HG03342 (cell line): ENCODE data around the gene PES1.
A peak's percentile ranks its signal among the peaks of the same experiment; 100 is the strongest.
"Not testable (repeated sequence)": the region's sequence is repeated elsewhere in the genome, so short reads cannot be mapped to it uniquely, and the experiment has no call there.

Experiments
- ATAC-seq: cut with Tn5 transposase; IDR thresholded peaks from one replicate; pipeline ENCODE4 v1.9.1; 2021; ENCODE audit warnings: mild to moderate bottlenecking, moderate library complexity; ENCODE audit not compliant: unreplicated experiment

Gene PES1

DNA sequence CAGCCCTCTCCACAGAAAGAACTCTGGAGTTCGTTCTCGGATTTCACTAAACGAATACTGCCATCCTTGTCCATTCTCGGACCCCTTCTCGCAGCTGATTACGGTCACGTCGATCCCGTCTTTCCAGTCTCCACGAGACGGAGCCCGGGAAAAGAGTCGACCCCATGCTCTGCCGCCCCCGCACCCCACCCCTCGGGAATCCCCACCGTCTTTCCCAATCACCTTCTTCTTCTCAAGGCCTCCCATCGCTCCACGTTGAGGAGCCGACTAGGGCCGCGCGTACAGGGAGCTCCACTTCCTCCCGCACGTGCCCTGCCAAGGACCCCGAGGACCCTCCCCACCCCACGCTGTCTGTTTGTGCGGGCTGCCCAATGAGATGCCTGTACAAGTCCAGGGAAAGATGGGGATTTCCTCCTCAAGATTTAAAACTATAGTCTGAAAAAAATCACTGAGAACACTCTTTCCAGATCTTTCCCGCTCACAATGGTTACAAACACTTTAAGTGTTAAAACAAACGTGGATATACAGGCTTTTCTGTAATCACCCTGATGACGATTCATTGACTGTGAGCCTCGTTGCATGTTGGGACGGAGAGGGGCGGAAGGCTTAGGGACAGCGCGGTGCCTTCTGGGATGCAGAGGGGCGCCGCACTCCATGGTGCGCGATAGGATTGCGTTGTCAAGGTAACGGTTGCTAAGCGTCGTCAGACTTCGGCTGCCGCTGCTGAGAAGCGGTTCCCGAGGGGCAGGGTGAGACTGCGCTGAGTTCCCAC lies at the start of gene PES1:
PES1 (minus strand) TSS at position 323 of the 772 bp plus-strand sequence; CDS start at position 246, 77 bp downstream.
- peak; percentile 94 for ATAC-seq

DNA sequence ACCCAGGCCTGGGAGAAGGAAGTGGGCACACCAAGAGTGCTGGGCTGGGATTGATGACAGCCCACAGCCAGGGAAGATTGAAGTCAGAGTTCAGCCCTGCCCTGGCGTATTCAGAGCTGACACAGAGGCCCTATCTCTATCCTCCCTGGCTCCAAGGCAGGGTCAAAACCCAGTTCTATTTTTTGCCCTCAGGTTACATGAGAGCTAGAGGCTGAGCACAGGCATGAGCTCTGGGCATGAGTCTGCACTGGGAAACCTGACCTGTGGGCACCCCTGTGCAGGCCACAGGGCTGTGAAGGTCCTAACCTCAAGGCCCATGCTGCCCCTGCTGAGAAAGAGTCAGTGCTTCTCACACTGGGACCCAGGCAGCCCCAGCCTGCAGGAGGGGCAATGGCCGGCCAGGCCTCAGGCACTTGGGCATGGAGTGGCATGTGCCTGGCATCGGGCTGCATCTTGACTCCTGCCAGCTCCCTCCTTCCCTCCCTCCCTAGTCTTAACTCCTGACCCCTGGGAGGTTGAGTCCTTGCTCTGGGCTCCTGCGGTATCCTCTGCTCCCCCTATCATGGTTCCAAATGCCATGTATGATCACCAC lies 49.2 kb upstream of the PES1 start:
- ATAC-seq, result no peak

DNA sequence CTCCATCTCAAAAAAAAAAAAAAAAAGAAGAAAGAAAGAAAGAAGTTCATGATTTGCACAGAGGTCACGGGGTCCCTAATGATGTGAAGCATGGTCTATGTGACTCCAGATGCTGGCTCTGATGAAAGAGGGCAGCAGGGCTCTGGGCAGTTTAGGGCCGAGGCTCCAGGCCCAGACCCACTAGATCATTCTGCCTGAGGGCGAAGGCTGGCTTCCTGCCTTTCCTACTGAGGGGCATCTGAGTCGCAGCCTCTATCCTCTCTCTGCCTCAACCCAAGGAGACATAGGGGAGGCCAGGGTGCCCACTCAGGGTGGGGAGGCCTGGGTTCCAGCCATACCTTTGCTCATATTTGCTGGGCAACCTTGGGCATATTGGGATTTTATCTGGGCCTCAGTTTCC lies 48.7 kb upstream of the PES1 start:
- no peak for ATAC-seq

DNA sequence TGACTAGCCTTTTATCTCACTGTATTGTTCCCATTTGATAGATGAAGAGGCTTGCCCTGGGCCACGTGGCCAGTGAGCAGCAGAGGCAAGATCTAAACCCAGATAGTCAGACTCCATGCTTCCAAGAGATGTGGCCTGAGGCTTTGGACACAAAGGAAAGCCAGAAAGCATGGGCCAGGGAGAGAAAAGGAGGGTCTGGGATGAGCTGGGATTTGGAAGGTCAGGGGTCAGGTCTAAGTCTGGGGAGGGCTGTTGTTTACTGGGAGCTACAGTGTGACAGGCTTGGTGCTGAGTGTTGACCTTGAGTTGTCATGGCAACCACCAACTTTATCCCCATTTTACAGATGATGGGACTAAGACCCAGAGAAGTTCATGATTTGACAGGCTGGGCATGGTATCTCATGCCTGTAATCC lies 46.0 kb upstream of the PES1 start:
- no peak for ATAC-seq

DNA sequence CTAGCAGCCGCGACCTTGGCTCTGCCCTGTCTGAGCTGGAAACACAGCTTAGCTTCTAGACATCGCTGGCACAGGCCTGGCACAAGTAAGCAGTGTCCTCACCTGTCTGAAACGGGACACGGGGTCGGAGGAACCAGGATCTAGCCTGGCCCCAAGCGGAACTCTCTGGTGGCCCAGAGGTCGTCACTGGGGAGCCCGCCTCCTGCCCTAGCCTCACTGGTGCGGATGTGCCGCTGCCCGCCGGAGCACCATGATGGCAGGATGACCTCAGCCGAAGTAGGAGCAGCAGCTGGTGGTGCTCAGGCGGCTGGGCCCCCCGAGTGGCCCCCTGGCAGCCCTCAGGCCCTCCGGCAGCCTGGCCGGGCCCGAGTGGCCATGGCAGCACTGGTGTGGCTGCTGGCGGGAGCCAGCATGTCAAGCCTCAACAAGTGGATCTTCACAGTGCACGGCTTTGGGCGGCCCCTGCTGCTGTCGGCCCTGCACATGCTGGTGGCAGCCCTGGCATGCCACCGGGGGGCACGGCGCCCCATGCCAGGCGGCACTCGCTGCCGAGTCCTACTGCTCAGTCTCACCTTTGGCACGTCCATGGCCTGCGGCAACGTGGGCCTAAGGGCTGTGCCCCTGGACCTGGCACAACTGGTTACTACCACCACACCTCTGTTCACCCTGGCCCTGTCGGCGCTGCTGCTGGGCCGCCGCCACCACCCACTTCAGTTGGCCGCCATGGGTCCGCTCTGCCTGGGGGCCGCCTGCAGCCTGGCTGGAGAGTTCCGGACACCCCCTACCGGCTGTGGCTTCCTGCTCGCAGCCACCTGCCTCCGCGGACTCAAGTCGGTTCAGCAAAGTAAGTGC lies 44.7 kb upstream of the PES1 start:
- no peak for ATAC-seq

DNA sequence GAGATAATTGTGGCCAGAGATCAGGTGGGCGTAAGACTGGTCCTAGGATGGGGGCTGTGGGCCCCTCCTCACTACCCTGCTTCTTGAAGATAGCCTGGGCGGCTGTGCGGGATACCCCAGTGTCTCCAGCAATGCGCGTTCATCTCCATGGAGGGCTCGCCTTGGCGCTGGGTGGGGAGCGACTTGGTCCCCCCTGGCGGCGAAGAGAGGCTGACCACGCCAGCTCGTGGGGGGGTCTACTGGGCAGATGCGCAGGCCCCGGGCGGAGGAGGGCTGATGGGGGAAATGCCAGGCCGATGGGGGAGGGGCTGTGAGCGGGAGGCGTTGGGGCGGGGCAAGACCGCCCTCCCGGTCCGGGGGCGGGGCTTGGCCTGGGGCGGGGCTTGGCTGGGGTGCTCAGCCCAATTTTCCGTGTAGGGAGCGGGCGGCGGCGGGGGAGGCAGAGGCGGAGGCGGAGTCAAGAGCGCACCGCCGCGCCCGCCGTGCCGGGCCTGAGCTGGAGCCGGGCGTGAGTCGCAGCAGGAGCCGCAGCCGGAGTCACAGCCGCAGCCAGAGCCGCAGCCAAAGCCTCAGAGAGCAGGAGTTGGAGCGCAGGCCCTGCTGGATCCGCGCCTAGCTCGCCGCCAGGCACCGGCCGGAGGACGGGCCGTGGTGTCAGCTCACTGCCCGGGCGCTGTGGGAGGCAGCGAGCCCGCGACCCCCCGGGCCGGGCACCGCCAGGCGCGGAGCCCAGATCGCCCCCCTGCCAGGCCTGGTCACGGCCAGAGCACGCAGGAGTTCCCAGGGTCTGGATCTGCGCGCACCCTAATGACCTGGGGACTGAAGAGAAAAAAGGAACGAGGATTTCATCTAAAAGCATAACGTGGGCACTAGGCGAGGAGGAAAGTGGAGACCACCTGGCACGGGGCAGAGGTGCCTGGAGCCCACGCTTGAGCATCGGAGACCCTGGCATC lies 43.8 kb upstream of the PES1 start, which contains the start of gene SLC35E4:
SLC35E4 (plus strand) TSS at position 509 of the 953 bp plus-strand sequence. CDS start 670 bp downstream, outside the sequence.
- peak; percentile 66 for ATAC-seq

DNA sequence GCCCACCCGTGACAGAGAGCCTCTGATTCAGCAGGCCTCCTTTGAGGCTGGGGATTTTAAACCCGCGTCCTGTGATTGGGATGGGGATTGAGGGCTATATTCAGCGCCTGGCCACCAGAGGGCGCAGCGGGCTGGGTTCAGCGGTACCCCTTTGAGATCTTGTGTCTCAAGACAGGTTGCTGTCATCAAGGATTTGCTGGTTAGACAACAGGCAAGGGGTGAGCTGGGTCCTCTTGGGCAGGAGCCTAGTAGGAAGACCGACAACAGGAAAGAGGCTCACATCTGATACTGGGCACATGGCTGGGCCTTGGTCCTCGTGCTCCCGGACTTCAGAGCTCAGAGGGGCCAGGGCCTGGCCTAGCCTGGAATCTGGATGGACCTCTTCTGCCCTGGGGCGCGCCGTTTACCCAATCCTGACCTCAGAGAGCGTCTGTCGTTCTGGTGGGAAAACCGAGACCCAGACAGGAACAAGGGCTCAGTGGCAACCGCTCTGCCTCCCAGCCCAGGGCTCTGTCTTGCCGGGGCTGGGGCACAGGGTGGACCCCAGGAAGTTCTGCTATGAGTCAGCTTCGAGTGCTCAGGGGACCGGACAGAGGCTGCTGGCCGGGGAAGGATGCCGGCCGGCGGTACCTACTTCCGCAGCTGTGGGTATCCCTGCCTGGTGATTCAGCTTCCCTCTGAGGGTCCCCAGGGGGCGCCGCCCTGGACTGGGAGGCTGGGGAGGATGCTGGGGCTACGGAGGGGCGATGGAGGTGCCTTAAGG lies 42.9 kb upstream of the PES1 start:
- peak; percentile 43 for ATAC-seq

DNA sequence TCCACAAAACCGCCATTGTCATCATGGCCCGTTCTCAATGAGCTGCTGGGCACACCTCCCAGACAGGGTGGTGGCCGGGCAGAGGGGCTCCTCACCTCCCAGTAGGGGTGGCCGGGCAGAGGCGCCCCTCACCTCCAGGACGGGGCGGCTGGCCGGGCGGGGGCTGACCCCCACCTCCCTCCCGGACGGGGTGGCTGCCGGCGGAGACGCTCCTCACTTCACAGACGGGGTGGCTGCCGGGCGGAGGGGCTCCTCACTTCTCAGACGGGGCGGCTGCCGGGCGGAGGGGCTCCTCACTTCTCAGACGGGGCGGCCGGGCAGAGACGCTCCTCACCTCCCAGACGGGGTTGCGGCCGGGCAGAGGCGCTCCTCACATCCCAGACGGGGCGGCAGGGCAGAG lies 39.8 kb upstream of the PES1 start:
- ATAC-seq, result not testable (repeated sequence)

DNA sequence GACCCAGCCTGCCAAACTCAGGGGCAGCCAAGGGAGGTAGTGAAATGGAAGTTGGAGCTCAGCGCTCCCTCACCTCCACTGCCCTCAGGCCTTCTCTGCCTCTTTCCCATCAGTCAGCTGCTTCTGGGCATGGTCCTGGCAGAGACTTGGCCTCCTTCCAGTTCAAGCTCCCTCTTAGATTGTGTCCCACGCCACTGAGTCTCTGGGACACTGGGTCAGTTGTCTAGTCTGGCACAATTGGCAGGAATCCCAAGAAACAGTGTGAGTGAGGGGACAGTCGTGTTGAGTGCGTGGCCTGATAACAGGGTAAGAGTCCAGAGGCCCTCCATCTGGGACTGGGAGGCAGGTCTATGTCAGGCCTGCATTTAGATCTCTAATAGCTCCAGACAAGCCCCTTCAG lies 36.8 kb upstream of the PES1 start:
- ATAC-seq, result no peak

DNA sequence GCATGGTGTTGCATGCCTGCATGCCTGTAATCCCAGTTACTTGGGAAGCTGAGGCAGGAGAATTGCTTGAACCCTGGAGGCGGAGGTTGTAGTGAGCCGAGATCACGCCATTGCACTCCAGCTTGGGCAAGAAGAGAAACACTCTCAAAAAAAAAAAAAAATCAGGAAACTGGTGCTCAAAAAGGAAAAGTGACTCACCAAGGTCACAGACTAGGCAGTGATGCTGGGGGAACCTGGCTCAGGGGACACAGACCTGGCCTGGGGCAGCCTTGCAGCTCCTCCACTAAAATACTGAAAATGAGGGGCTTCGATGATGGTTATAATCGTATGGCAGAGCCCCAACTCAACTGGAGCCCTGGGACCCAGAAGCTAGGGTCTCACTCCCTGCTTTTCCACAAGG lies 35.8 kb upstream of the PES1 start:
- ATAC-seq, result no peak

DNA sequence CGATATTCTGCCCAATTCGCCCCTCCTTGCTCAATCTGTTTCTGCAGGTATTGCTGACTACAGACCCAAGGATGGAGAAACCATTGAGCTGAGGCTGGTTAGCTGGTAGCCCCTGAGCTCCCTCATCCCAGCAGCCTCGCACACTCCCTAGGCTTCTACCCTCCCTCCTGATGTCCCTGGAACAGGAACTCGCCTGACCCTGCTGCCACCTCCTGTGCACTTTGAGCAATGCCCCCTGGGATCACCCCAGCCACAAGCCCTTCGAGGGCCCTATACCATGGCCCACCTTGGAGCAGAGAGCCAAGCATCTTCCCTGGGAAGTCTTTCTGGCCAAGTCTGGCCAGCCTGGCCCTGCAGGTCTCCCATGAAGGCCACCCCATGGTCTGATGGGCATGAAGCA lies 34.7 kb upstream of the PES1 start:
- no peak for ATAC-seq

DNA sequence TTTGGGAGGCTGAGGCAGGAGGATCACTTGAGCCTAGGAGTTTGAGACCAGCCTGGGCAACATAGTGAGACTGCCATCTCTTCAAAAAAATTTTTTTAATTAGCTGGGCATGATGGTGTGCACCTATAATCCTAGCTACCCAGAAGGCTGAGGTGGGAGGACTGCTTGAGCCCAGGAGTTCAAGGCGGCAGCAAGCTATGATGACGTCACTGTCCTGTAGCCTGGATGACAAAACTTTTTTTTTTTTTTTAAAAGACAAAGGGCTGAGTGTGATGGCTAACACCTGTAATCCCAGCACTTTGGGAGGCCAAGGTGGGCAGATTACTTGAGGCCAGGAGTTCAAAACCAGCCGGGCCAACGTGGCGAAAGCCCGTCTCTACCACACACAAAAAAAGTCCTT lies 28.2 kb upstream of the PES1 start:
- not testable (repeated sequence) for ATAC-seq

DNA sequence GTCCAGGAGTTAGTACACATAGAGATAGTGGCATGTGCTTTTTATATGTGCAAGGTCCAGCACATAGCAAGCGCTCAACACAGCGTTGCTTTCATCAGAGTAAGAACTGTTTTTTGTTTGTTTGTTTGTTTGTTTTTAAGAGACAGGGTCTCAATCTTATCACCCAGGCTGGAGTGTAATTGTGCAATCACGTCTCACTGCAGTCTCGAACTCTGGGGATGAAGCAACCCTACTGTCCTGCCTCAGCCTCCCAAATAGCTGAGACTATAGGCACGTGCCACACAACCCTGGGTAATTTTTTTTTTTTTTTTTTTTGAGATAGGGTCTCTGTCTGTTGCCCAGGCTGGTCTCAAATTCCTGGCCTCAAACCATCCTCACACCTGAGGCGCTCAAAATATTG lies 26.1 kb upstream of the PES1 start:
- ATAC-seq, result no peak

DNA sequence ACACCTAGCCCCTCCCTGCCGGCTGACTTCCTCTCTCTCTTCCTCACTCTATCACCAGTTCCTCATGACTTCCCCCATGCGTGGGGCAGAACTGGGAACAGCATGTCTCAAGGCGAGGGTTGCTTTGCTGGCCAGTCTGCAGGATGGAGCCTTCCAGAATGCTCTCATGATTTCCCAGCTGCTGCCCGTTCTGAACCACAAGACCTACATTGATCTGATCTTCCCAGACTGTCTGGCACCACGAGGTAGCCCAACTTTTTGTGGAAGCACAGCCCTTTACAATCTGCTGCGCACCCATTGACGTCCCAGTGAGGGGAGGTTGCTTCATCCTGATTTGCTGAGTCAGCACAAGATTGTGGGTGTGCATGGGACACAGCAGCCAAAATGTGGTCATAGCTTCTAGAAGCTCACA lies 23.8 kb upstream of the PES1 start:
- no peak for ATAC-seq

DNA sequence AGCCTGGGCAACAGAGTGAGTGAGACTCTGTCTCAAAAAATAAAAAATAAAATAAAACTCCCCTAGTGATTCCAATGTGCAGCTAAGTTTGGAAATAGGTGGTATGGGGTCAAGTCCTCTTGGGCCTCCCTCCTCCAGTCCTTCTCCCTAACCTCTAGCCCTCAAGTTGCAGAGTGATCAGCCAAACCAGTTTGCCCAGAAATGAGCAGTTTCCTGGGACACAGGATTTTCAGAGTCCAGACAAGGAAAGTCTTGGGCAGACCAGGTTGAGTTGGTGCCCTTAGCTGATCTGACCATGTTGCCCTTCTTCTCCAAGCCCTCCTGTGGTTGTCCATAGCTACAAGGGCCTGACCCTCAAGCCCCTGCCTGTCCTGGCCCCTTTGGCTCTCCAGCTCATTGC lies 23.2 kb upstream of the PES1 start:
- ATAC-seq, result no peak

DNA sequence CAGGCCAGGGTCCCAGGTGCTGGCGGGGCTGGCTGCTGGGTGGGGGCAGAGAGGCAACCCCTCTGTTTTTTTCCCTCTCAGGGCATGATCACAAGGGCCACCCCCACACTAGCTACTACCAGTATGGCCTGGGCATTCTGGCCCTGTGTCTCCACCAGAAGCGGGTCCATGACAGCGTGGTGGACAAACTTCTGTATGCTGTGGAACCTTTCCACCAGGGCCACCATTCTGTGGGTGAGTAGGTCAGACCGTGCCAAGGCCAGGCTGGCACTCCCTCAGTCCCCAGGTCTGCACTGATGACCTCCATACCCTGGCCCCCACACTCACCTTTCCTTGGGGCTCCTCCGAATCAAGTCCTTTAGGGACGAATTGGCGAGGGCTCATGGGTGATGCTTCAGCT lies 22.6 kb upstream of the PES1 start:
- no peak for ATAC-seq

DNA sequence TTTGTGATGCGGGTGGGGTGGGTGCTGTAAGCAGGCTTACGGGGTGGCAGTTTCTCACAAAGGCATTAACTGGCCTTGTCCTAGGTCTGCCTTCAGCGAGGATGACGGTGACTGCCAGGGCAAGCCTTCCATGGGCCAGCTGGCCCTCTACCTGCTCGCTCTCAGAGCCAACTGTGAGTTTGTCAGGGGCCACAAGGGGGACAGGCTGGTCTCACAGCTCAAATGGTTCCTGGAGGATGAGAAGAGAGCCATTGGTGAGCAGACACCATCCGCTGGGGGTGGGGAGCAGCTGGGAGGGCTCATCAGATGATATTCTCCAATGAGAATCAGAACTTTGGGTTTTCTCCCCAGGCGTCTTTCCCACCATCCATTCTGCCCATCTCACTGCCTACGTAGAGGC lies 21.1 kb upstream of the PES1 start:
- no peak for ATAC-seq

DNA sequence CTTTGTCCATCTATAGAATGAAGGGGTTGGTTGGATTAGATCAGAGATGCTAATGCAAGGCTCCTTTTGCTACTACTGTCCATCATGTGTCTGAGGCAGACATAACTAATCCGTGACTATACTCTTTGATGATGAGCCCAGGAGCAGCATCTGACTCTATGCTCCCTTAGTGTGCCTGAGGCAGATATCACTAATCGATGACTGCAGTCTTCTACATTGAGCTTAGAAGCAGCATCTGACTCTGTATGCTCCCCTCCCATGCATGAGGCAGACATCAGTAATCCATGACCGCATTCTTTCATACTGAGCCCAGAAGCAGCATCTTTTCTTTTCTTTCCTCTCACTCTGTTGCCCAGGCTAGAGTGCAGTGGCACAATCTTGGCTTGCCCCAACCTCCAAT lies 19.5 kb upstream of the PES1 start:
- ATAC-seq, result no peak

DNA sequence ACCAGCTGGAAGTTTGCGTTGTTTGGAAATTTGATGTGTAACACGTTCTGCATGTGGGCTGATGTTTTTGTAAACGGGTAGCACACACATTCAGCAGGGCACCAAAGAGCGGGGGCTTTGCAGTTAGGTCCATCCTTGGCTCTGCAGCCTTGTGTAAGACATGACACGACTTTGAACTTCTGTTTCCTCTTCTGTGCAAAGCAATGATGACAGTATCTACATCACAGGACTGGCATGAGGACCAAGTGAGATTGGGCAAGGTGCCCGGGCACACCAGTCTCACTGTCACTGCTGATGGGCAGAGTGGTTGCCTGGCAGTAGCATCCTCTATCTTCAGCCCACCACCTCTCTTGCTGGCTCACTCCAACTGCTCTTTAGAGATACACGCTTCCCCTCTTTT lies 18.6 kb upstream of the PES1 start:
- no peak for ATAC-seq
